H1 (cell line): ENCODE results near the gene TIMM22. TPM values are rescaled to one million over a fixed set of nuclear protein-coding genes. Genes with fewer than 3 reads are reported as not detected.

Experiments
- CTCF ChIA-PET: fragments of 300-600 bp; sonication (Branson Sonifier 250); formaldehyde crosslinking; loops from one replicate; lab custom pipeline; 2021; ENCODE audit not compliant: partially characterized antibody; lab: Charles Lee
- POLR2A ChIA-PET: fragments of 300-600 bp; sonication (Branson Sonifier 250); formaldehyde crosslinking; loops from one replicate; lab custom pipeline; 2021; ENCODE audit warnings: inconsistent platforms; ENCODE audit not compliant: partially characterized antibody; lab: Charles Lee
- DNase-seq, 2 experiments: peaks; one replicate each; pipeline versions ENCODE4 v3.0.0 to v3.0.0-alpha.2; 2010 to 2022; ENCODE audit warnings: low spot score in 2 of 2, low read depth in 1 of 2, mixed read lengths in 1 of 2
- FAIRE-seq: peaks from 2 replicates; lab custom pipeline; 2011; peaks lifted over from hg19 to GRCh38; lab: Jason Lieb, UNC
- H2AFZ ChIP-seq: 2 replicates; pipeline ENCODE4 v1.8.1; 2012; ENCODE audit warnings: low read length, inconsistent platforms
- H2AK5ac ChIP-seq: 2 replicates; pipeline ENCODE4 v1.6.1; 2013; ENCODE audit warnings: low read depth, low read length
- H2BK120ac ChIP-seq: replicated peaks from 2 replicates; pipeline ENCODE3; 2013; ENCODE audit warnings: low read depth, low read length, inconsistent platforms
- H2BK12ac ChIP-seq: 2 replicates; pipeline ENCODE4 v1.6.1; 2013; ENCODE audit warnings: low read depth, low read length
- H2BK15ac ChIP-seq: 2 replicates; pipeline ENCODE4 v1.6.1; 2013; ENCODE audit warnings: low read length
- H2BK20ac ChIP-seq: 2 replicates; pipeline ENCODE4 v1.6.1; 2013; ENCODE audit warnings: low read length
- H2BK5ac ChIP-seq: 2 replicates; pipeline ENCODE4 v1.6.1; 2013; ENCODE audit warnings: low read depth, low read length
- H3K14ac ChIP-seq: 2 replicates; pipeline ENCODE4 v1.6.1; 2013; ENCODE audit warnings: inconsistent platforms; ENCODE audit not compliant: insufficient read length
- H3K18ac ChIP-seq: 2 replicates; pipeline ENCODE4 v1.6.1; 2013; ENCODE audit warnings: low read length; ENCODE audit errors: extremely low read depth
- H3K23ac ChIP-seq: 2 replicates; pipeline ENCODE4 v1.6.1; 2013; ENCODE audit warnings: inconsistent platforms; ENCODE audit not compliant: insufficient read length
- H3K23me2 ChIP-seq: 2 replicates; pipeline ENCODE4 v1.6.1; 2013; ENCODE audit warnings: low read depth, low read length
- H3K27ac ChIP-seq: 2 replicates; pipeline ENCODE4 v1.6.1; 2011; ENCODE audit warnings: low read depth, low read length, inconsistent platforms
- H3K27me3 ChIP-seq, 4 experiments: replicated peaks in 1 of 4; 1 replicate in 1 of 4; 2 replicates in 3 of 4; pipeline versions ENCODE4 v1.6.1 to v1.8.1; 2011 to 2013; ENCODE audit warnings: low read length in 3 of 4, mild to moderate bottlenecking in 3 of 4, inconsistent platforms in 2 of 4, mixed read lengths in 2 of 4, moderate library complexity in 1 of 4; ENCODE audit not compliant: control insufficient read depth in 3 of 4, insufficient read depth in 3 of 4; ENCODE audit errors: extremely low read depth in 1 of 4
- H3K36me3 ChIP-seq, 4 experiments: 2 replicates each; pipeline versions ENCODE4 v1.6.1 to v1.8.1; 2011 to 2013; ENCODE audit warnings: mild to moderate bottlenecking in 4 of 4, low read length in 3 of 4, moderate library complexity in 2 of 4, control low read depth in 1 of 4, inconsistent platforms in 1 of 4; ENCODE audit not compliant: insufficient read depth in 4 of 4, control insufficient read depth in 2 of 4
- H3K4ac ChIP-seq: replicated peaks from 2 replicates; pipeline ENCODE3; 2013; ENCODE audit warnings: low read length, low read depth, mixed read lengths, inconsistent platforms; ENCODE audit not compliant: insufficient read length
- H3K4me1 ChIP-seq, 4 experiments: replicated peaks in 1 of 4; 1 replicate in 1 of 4; 2 replicates in 3 of 4; pipeline versions ENCODE4 v1.6.1 to v1.8.1; 2011 to 2013; ENCODE audit warnings: low read length in 3 of 4, inconsistent platforms in 2 of 4, mixed read lengths in 1 of 4; ENCODE audit not compliant: insufficient read depth in 4 of 4, control insufficient read depth in 3 of 4
- H3K4me2 ChIP-seq, 2 experiments: 2 replicates each; pipeline versions ENCODE4 v1.6.1 to v1.8.1; 2011 to 2013; ENCODE audit warnings: low read depth in 2 of 2, low read length in 2 of 2, control low read depth in 1 of 2, inconsistent platforms in 1 of 2, mild to moderate bottlenecking in 1 of 2; ENCODE audit not compliant: insufficient read depth in 1 of 2
- H3K4me3 ChIP-seq, 4 experiments: fragments of 200-600, 300-600 bp in 1 of 4; sonication (generic), shearing (Covaris generic), sonication (Bioruptor Twin) in 1 of 4; 2 replicates each; pipeline versions ENCODE4 v1.5.1 to v1.8.1; 2011 to 2016; ENCODE audit warnings: low read length in 4 of 4, low read depth in 3 of 4, control low read depth in 2 of 4, inconsistent platforms in 2 of 4, mild to moderate bottlenecking in 2 of 4, mixed read lengths in 1 of 4, moderate library complexity in 1 of 4; ENCODE audit not compliant: insufficient read depth in 2 of 4; ENCODE audit errors: extremely low read depth in 1 of 4
- H3K56ac ChIP-seq: replicated peaks from 2 replicates; pipeline ENCODE3; 2013; ENCODE audit warnings: low read depth, mild to moderate bottlenecking, mixed read lengths, low read length, inconsistent platforms; ENCODE audit not compliant: insufficient read length
- H3K79me1 ChIP-seq: 2 replicates; pipeline ENCODE4 v1.6.1; 2013; ENCODE audit warnings: low read depth, low read length, control low read depth
- H3K79me2 ChIP-seq, 2 experiments: 2 replicates each; pipeline versions ENCODE4 v1.6.1 to v1.8.1; 2012 to 2013; ENCODE audit warnings: low read length in 2 of 2, mild to moderate bottlenecking in 2 of 2, inconsistent platforms in 1 of 2; ENCODE audit not compliant: insufficient read depth in 2 of 2, control insufficient read depth in 1 of 2
- H3K9ac ChIP-seq, 4 experiments: replicated peaks in 1 of 4; 1 replicate in 1 of 4; 2 replicates in 3 of 4; pipeline versions ENCODE4 v1.6.1 to v1.8.1; 2011 to 2013; ENCODE audit warnings: low read depth in 3 of 4, low read length in 3 of 4, control low read depth in 2 of 4, mild to moderate bottlenecking in 2 of 4, moderate library complexity in 2 of 4, inconsistent platforms in 1 of 4; ENCODE audit errors: extremely low read depth in 1 of 4
- H3K9me3 ChIP-seq, 2 experiments: 2 replicates each; pipeline versions ENCODE4 v1.6.1 to v1.8.1; 2012 to 2013; ENCODE audit warnings: mild to moderate bottlenecking in 2 of 2, moderate library complexity in 2 of 2, control low read depth in 1 of 2, inconsistent platforms in 1 of 2, low read depth in 1 of 2, low read length in 1 of 2, mixed read lengths in 1 of 2; ENCODE audit not compliant: insufficient read depth in 2 of 2
- H4K20me1 ChIP-seq, 2 experiments: replicated peaks in 1 of 2; 2 replicates each; pipeline versions ENCODE3 to v1.8.1; 2011 to 2013; ENCODE audit warnings: inconsistent platforms in 2 of 2, low read length in 2 of 2, mild to moderate bottlenecking in 1 of 2; ENCODE audit not compliant: insufficient read depth in 2 of 2, control insufficient read depth in 1 of 2
- H4K5ac ChIP-seq: 2 replicates; pipeline ENCODE4 v1.6.1; 2013; ENCODE audit warnings: low read length, low read depth, mixed read lengths, inconsistent platforms; ENCODE audit not compliant: insufficient read length
- H4K8ac ChIP-seq: 2 replicates; pipeline ENCODE4 v1.8.0; 2013; ENCODE audit warnings: mild to moderate bottlenecking, moderate library complexity, low read length, inconsistent platforms; ENCODE audit not compliant: insufficient read depth; ENCODE audit errors: extremely low read depth
- H4K91ac ChIP-seq: replicated peaks from 2 replicates; pipeline ENCODE3; 2013; ENCODE audit warnings: low read length, mixed read lengths, inconsistent platforms; ENCODE audit not compliant: insufficient read length
- BACH1 ChIP-seq: IDR thresholded peaks from 2 replicates; pipeline ENCODE4 v1.6.1; 2012; ENCODE audit warnings: low read length, improper control_type of control experiment
- CBX5 ChIP-seq: fragments of 300-800, 300-1000 bp; sonication (generic); IDR thresholded peaks from 2 replicates; pipeline ENCODE4 v1.7.1; 2016; ENCODE audit warnings: antibody characterized with exemption, low read length, low read depth
- CHD1 ChIP-seq: IDR thresholded peaks from 2 replicates; pipeline ENCODE4 v1.6.1; 2012; ENCODE audit warnings: low read depth, low read length, improper control_type of control experiment
- EZH2 ChIP-seq: fragments of 200-600 bp; sonication (generic); IDR thresholded peaks from 2 replicates; pipeline ENCODE4 v1.7.1; 2012; ENCODE audit warnings: low read depth, mild to moderate bottlenecking, moderate library complexity, low read length, inconsistent platforms; ENCODE audit not compliant: severe bottlenecking
- FOSL1 ChIP-seq: IDR thresholded peaks from 2 replicates; pipeline ENCODE4 v1.6.1; 2011; ENCODE audit warnings: mild to moderate bottlenecking, low read depth, low read length, moderate library complexity; ENCODE audit not compliant: insufficient read depth
- JUN ChIP-seq: IDR thresholded peaks from 2 replicates; pipeline ENCODE4 v1.6.1; 2011; ENCODE audit warnings: low read depth, mild to moderate bottlenecking, improper control_type of control experiment, low read length
- MAFK ChIP-seq: IDR thresholded peaks from 2 replicates; pipeline ENCODE4 v1.6.1; 2012; ENCODE audit warnings: low read depth, mild to moderate bottlenecking, improper control_type of control experiment, low read length
- NANOG ChIP-seq: IDR thresholded peaks from 2 replicates; pipeline ENCODE4 v1.6.1; 2011; ENCODE audit warnings: low read length, low read depth, mild to moderate bottlenecking, inconsistent platforms; ENCODE audit not compliant: insufficient read depth, poor library complexity, severe bottlenecking
- POLR2A ChIP-seq, 2 experiments: IDR thresholded peaks; 1 replicate in 1 of 2; 2 replicates in 1 of 2; pipeline ENCODE4 v1.6.1; 2011; ENCODE audit warnings: low read depth in 2 of 2, low read length in 2 of 2, mild to moderate bottlenecking in 2 of 2; ENCODE audit errors: control extremely low read depth in 1 of 2
- RAD21 ChIP-seq, 2 experiments: IDR thresholded peaks in 1 of 2; conservative IDR thresholded peaks in 1 of 2; 2 replicates each; pipeline ENCODE4 v1.6.1; 2011; ENCODE audit warnings: low read depth in 2 of 2, low read length in 2 of 2, improper control_type of control experiment in 1 of 2, inconsistent platforms in 1 of 2, mild to moderate bottlenecking in 1 of 2, moderate library complexity in 1 of 2
- RBBP5 ChIP-seq: IDR thresholded peaks from 2 replicates; pipeline ENCODE4 v1.7.1; 2012; ENCODE audit warnings: low read depth, mild to moderate bottlenecking, inconsistent platforms, low read length, moderate library complexity, borderline replicate concordance
- RFX5 ChIP-seq: IDR thresholded peaks from 2 replicates; pipeline ENCODE4 v1.6.1; 2011; ENCODE audit warnings: low read depth, low read length, improper control_type of control experiment, borderline replicate concordance
- TEAD4 ChIP-seq: IDR thresholded peaks from 2 replicates; pipeline ENCODE4 v1.6.1; 2012; ENCODE audit warnings: low read depth, low read length, inconsistent platforms, mixed read lengths
- WGBS, 2 experiments: shearing (Covaris generic) in 1 of 2; methylation state at CpG; one replicate each; pipeline versions ENCODE4 v1.1.6 to v1.1.7; 2013 to 2015; ENCODE audit warnings: low lambda C conversion rate in 2 of 2, mixed read lengths in 2 of 2, inconsistent platforms in 1 of 2, low coverage in 1 of 2, missing lambda C conversion rate in 1 of 2; ENCODE audit not compliant: insufficient replicate concordance in 2 of 2, insufficient coverage in 1 of 2, insufficient read length in 1 of 2; ENCODE audit errors: extremely low coverage in 1 of 2, missing lambda C conversion rate in 1 of 2; 5-methylcytosine and 5-hydroxymethylcytosine counted together
- polyA plus RNA-seq, 7 experiments: library from polyadenylated mRNA; depleted of rRNA in 3 of 7; stranded (reverse) in 5 of 7; unstranded in 2 of 7; fragments of >200 nt in 5 of 7; fragments of 200-250 nt in 2 of 7; gene quantifications; 1 replicate in 5 of 7; 2 replicates in 1 of 7; 4 replicates in 1 of 7; pipeline versions ENCODE4 v1.2.1 to v1.2.3, GENCODE V29; 2011 to 2013; ENCODE audit warnings: missing spikeins in 2 of 7, mixed read lengths in 2 of 7
- total RNA-seq: library from RNA; stranded (reverse); fragmentation: NEBNext Ultra II Directional; extraction: Animal tissue kit (Norgen Biotek cat#: 25700); gene quantifications from 2 replicates; pipeline ENCODE4 v1.2.1, GENCODE V29; 2021

TIMM22 gene
- total and polyA plus RNA-seq, 2 of the 8 experiments (the other 6 are each of a cell fraction or from before 2014, with no cell fraction given), result 13.8 to 17.4 TPM

- H3K36me3 ChIP-seq, result no peaks in the 10 kb centered on the region; a peak in 1 of 8 replicates
- H3K4me1 ChIP-seq, result no peaks in the 10 kb centered on the region
- no peak overlapping the region for H4K5ac ChIP-seq
- FAIRE-seq (no peak), DNase-seq (no peak)
- H3K23ac ChIP-seq, result no peak overlapping the region
- H2BK120ac ChIP-seq, result no peak overlapping the region
- H2BK15ac ChIP-seq, result no peak overlapping the region
- no peak overlapping the region for H3K4me2 ChIP-seq
- H2BK12ac ChIP-seq, result no peak overlapping the region
- H3K23me2 ChIP-seq, result no peaks in the 10 kb centered on the region
- ChIA-PET POLR2A (interaction anchor here (0.8 to 1.1 kb wide), 2 partner anchors 9 to 44 kb away, joined by 3 read pairs; no protein-coding TSS in a partner anchor), CTCF (interaction anchor here (1.4 to 2.9 kb wide), 3 partner anchors 9 to 70 kb away, joined by 3 to 14 read pairs (median 5); partner anchors contain the start of gene NXN)
- 83% methylated on average over 26 of the region's 28 CpGs; no CpG with 5 or more reads in 1 of the 2 experiments for WGBS, 2 experiments
- H3K56ac ChIP-seq, result no peak overlapping the region
- no peaks in the 10 kb centered on the region for H3K9me3 ChIP-seq
- H2AK5ac ChIP-seq, result no peak overlapping the region
- peaks cover 0 to 2% of the 10 kb centered on the region in 2 experiments for H4K20me1 ChIP-seq
- no peak overlapping the region for H3K4ac ChIP-seq
- no peak overlapping the region for H3K14ac ChIP-seq
- no peak overlapping the region for H3K27ac ChIP-seq
- no peak overlapping the region for H3K9ac ChIP-seq
- no peak overlapping the region for H4K91ac ChIP-seq
- H3K79me1 ChIP-seq, result no peaks in the 10 kb centered on the region
- no peak overlapping the region for H2BK5ac ChIP-seq
- no peak overlapping the region for H3K4me3 ChIP-seq
- H3K27me3 ChIP-seq, result no peaks in the 10 kb centered on the region
- no peak overlapping the region for H2AFZ ChIP-seq
- H3K79me2 ChIP-seq, result no peaks in the 10 kb centered on the region
- no peak overlapping the region for H4K8ac ChIP-seq
- H3K18ac ChIP-seq, result no peak overlapping the region
- H2BK20ac ChIP-seq, result no peak overlapping the region
- TF ChIP-seq JUN, result no peak
- no peak for TF ChIP-seq RFX5
- TF ChIP-seq RAD21 (IDR thresholded peaks at IDR 0.05 in 1 of 2, conservative IDR thresholded peaks at IDR 0.05 in 1 of 2; ENCODE audit: low read depth in 2 of 2, low read length in 2 of 2), result no peak
- TF ChIP-seq TEAD4, result no peak
- TF ChIP-seq RBBP5, result no peak
- no peak for TF ChIP-seq CBX5
- no peak for TF ChIP-seq MAFK
- no peak for TF ChIP-seq EZH2
- TF ChIP-seq BACH1, result no peak
- TF ChIP-seq NANOG, result no peak
- TF ChIP-seq POLR2A (IDR thresholded peaks at IDR 0.05; ENCODE audit: control extremely low read depth in 1 of 2, low read depth in 2 of 2, low read length in 2 of 2), result no peak
- no peak for TF ChIP-seq CHD1
- TF ChIP-seq FOSL1, result no peak
Measured at GRCh38 chr17:1049446-1050225, 52.7 kb downstream of the TIMM22 start.
